ENCODE results near the gene RTN4R.

DNA sequence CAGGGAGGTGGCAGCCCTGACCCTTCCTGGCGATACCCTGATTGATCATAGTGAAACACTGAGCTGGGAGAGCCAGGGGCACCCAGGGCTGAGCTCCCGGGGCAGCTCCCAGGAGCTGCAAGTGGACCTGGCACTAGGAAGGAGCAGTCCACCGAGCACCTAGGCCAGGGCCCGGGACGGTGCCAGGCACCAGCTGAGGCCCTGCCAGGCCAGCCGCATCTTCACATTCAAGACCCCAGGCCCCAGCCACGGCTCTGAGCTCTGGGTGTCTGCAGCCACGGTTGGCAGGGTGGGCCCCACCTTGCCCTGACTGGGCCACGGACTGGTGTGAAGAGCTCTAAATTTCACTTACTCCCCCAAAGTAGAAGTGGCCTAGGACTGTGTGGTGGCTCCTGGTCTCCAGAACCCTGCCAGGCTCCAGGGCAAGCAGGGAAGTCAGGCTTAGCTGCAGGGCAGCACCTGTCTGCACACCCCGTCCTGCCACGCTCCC, 58.3 kb downstream of the RTN4R start:
- TF ChIP-seq, protein P1, sequence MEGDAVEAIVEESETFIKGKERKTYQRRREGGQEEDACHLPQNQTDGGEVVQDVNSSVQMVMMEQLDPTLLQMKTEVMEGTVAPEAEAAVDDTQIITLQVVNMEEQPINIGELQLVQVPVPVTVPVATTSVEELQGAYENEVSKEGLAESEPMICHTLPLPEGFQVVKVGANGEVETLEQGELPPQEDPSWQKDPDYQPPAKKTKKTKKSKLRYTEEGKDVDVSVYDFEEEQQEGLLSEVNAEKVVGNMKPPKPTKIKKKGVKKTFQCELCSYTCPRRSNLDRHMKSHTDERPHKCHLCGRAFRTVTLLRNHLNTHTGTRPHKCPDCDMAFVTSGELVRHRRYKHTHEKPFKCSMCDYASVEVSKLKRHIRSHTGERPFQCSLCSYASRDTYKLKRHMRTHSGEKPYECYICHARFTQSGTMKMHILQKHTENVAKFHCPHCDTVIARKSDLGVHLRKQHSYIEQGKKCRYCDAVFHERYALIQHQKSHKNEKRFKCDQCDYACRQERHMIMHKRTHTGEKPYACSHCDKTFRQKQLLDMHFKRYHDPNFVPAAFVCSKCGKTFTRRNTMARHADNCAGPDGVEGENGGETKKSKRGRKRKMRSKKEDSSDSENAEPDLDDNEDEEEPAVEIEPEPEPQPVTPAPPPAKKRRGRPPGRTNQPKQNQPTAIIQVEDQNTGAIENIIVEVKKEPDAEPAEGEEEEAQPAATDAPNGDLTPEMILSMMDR (IDR thresholded peaks at IDR 0.05) = no peak
- no peak for TF ChIP-seq POLR2A (IDR thresholded peaks at IDR 0.05)

Measured in uterus (tissue), 2 donors.